T-helper 2 cell treated with Interferon-gamma antibody and Interleukin-4, amounts not matched to agents 100 ng/mL and 5 ng/mL, for 36 hours (primary cell): Measurements from ENCODE around the gene SERPINI1. TPM values are rescaled to one million over a fixed set of nuclear protein-coding genes. Genes with fewer than 3 reads are reported as not detected.

ENCODE experiments used
- intact Hi-C: fragments of 100-400 bp; cut with micrococcal nuclease; formaldehyde crosslinking; loops from one replicate; pipeline ENCODE4 v1.15.1; 2023
- total RNA-seq: library from RNA; stranded (reverse); gene quantifications from 2 replicates; pipeline ENCODE4 v1.2.3, GENCODE V29; 2022

The SERPINI1 gene
- total RNA-seq, 1 donor from 2014 or later: 2.1 TPM

- intact Hi-C loops: loop anchor here (1.0 kb wide), 5 partner anchors 16 to 360 kb away; partner anchors contain the start of gene ZBBX
Measured at GRCh38 chr3:167734498-167735232, 856 bp upstream of the SERPINI1 start, which contains the start of gene PDCD10. Gene PDCD10, minus strand, starts transcription at chr3:167734892. Its CDS starts 14,735 bp downstream, at chr3:167720157.

- intact Hi-C loops: no loop called here
Measured at GRCh38 chr3:167736264-167736787, 805 bp downstream of the SERPINI1 start.

DNA sequence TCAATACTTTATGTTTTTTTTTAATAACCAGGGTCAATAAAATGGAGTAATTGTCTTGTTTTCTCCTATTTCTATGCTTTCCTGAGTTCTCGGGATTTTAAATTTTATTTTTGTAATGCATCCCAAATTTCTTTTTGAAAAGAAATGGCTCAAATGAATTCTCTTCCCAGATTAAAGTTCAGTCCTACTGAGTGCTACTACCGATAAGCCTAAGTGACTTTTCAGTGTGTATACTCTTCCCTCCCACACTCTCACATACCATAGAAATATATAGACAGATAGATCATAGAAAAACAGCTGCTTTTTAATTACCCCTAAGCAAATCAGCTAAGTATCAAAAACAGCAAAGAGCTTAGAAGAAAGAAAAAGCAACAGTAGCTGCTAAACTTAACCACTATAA, 1.5 kb downstream of the SERPINI1 start:
- intact Hi-C loops: no loop called here

GRCh38 chr3:167738037-167738436, 2.5 kb downstream of the SERPINI1 start:
- intact Hi-C loops: no loop called here

GRCh38 chr3:167739190-167739810, 3.8 kb downstream of the SERPINI1 start:
- intact Hi-C loops: no loop called here

DNA sequence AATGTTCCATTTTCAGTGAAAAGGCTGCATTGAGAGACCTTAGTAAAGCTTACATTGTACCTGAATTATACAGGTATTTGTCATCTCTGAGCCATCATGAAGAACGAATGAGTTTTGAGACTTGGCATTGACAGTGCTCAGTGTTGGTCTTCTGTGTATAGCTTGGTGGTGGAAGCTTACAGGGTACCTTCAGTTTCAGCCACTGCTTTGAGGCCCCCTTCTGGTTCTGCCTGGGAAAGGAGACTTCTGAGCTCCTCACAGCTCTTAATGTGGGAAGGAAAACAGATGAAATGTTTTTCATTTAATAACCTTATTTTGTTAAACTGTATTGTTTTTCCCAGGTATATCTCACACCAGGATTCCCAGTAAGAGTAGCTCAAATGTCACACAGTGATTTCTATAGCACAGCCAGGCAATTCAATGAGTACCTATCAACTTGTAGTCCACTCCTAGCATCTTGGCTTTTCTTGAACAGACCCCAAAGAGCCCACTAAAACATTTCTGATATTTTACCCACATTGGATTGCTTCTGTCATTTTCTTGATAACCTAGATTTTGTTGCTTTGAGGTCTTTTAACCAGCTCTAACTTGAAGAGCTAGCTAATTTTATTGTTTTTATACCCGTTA, 5.6 kb downstream of the SERPINI1 start:
- intact Hi-C loops: loop anchor here (1.0 kb wide), 1 partner anchor 361 kb away; the partner anchor contains the start of gene ZBBX

GRCh38 chr3:167742338-167742737, 6.8 kb downstream of the SERPINI1 start:
- intact Hi-C loops: no loop called here

GRCh38 chr3:167743799-167744198, 8.3 kb downstream of the SERPINI1 start:
- intact Hi-C loops: no loop called here

DNA sequence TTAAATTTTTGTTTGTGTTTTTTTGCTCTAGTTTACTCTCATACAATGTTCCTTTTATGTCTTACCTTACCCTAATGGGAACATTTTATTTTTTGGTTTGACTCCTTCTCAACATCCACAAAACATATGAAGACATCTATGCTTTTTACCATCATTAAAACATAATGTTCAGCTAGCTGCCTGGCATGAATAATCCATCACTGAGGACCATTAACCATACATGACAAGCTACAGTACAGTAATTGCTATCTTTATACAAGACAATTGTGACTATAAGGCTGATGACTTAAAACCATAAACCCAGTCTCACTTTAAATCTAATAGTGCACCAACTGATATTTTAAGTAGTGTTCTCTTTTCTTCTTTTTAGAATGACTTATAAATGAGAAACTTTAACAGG, 13.7 kb downstream of the SERPINI1 start:
- intact Hi-C loops: no loop called here

DNA sequence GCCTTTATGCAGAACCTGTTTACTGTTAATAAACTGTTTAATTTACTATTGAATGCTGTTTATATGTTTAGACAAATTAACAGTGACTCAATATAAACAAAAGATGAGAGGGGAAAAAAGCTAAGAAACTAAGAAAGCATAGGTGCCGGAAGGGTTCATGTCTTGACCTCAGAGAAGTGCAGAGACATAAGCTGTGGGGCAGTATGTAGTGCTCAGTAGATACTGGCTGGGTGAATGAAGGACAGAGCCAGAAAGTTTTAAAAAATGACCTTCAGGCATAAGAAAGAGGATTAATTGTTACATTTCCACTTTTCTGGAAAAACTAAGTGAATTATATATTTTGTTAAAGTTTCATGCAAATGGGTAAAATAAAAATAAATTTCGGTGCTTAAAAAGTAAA, 14.2 kb downstream of the SERPINI1 start:
- intact Hi-C loops: loop anchor here (1.0 kb wide), 1 partner anchor 14 kb away; the partner anchor contains the start of gene SERPINI1

- intact Hi-C loops: loop anchor here (1.0 kb wide), 1 partner anchor 15 kb away; the partner anchor contains the start of gene SERPINI1
Measured at GRCh38 chr3:167750272-167750971, 14.9 kb downstream of the SERPINI1 start.

DNA sequence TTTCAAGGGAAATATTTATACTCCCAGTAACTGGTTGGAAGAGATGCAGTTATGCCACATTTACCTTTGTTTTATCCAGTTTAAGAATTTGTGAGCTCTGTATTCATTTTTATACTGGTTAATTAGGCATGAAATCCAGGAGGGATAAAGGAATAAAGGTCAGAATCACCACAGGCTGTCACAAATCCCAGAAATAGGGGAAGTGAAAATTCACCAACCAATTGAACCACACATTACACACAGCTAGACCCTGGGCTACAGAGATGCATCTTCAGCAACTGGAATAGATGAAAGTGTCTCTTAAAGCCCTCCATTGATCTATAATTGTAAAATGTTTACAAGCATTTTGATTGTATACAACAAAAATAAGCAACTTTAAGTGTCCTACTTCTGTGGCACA, 18.5 kb downstream of the SERPINI1 start:
- intact Hi-C loops: no loop called here

GRCh38 chr3:167761302-167761701, 25.8 kb downstream of the SERPINI1 start:
- intact Hi-C loops: no loop called here

- intact Hi-C loops: no loop called here
Measured at GRCh38 chr3:167762296-167762695, 26.8 kb downstream of the SERPINI1 start.

- intact Hi-C loops: no loop called here
Measured at GRCh38 chr3:167772992-167773391, 37.5 kb downstream of the SERPINI1 start.

DNA sequence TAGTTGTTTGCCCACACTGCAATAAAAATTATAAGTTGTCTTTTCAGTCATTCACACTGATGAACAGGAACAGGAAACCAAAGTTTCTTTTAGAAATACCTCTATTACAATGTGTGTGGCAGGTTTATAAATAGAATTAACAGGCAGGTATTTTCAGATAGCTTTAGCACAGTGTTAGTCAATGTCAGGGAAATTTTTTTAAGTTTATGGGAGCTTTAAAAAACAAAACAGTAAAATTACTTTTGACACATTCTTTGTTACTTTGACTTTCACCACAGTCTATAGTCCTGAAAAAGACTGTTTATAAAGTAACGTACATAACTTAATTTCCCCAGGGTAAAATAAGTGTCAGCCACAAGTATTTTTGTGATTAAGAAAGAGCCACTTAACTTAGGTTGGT, 38.1 kb downstream of the SERPINI1 start:
- intact Hi-C loops: no loop called here

DNA sequence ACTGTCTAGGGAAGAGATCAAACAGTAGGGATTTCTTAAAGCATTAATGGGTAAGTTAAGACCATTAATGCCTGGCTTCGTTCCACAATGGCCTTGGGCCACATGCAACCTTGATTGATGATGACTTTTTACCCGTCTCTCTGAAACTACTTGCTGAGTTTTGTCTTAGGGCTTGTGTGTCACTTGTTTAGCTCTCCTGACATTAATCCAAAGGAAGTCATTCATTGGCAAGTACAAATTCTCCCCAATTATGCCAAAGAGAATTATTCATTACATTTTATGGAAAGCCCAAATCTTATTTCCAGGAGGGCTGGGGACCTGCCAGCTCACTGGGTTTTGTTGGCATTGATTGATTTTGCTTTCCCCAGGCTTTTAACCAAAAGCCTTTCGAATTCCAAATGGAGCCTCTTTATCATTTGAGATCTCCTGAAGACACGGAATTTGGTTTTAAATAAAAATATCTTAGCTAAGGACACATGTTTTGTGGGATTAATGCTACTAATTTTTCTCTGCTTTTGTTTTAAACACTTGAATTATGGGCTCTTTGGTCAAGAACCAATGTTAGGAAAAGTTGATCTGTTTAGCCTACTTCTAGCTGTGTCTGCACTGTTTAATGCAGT, 40.7 kb downstream of the SERPINI1 start:
- intact Hi-C loops: no loop called here

- intact Hi-C loops: no loop called here
Measured at GRCh38 chr3:167777356-167777755, 41.8 kb downstream of the SERPINI1 start.

GRCh38 chr3:167780214-167780883, 44.8 kb downstream of the SERPINI1 start:
- intact Hi-C loops: no loop called here

DNA sequence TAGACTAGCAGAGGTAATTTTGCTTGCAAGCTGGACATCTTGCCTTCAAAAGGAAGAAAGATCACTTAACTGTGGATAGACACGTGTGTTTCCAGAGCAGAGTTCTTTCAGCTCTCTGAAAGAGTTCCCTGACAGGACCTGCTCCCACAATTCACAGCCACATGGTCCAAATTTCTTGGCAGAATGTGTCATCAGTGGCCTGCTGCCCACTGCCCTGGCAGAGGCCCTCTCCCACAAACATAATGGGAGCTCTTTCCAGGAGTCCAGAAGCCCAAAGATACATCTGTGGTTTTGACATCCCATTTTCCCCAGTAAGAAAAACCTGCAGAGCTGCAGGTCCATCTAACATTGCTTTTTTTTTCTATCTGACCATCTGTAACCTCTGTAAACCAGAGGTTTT, 48.3 kb downstream of the SERPINI1 start:
- intact Hi-C loops: no loop called here
